Caco-2 (cell line): Measurements from ENCODE around the gene SIRT3. TPM values are rescaled to one million over a fixed set of nuclear protein-coding genes. Genes with fewer than 3 reads are reported as not detected.
"Not testable (repeated sequence)": the region's sequence is repeated elsewhere in the genome, so short reads cannot be mapped to it uniquely, and the experiment has no call there.

ENCODE experiments used
- BruUV-seq: library from RNA; stranded (reverse); fragments of 400-500 nt; replicated peaks from 2 replicates; lab custom pipeline; 2021; lab: Mats Ljungman, UMichigan
- CTCF ChIA-PET: fragments of 300-600 bp; sonication (Branson Sonifier 250); formaldehyde crosslinking; loops from one replicate; lab custom pipeline; 2022; ENCODE audit warnings: antibody characterized with exemption; lab: Charles Lee
- POLR2A ChIA-PET: fragments of 300-600 bp; sonication (Branson Sonifier 250); formaldehyde crosslinking; loops from one replicate; lab custom pipeline; 2022; ENCODE audit warnings: antibody characterized with exemption; lab: Charles Lee
- DNase-seq, 2 experiments: peaks; one replicate each; pipeline versions ENCODE4 v3.0.0 to v3.0.0-alpha.2; 2020 to 2022
- H3K27me3 ChIP-seq: replicated peaks from 2 replicates; pipeline ENCODE4 v1.6.0; 2011; ENCODE audit warnings: low read length; ENCODE audit not compliant: control insufficient read depth, insufficient read depth
- H3K36me3 ChIP-seq: 2 replicates; pipeline ENCODE4 v1.5.1; 2011; ENCODE audit warnings: low read length; ENCODE audit not compliant: control insufficient read depth, insufficient read depth
- H3K4me1 ChIP-seq: fragments of 250-450 bp; sonication (Bioruptor Pico); 2 replicates; pipeline ENCODE4 v1.5.1; 2020; ENCODE audit warnings: mild to moderate bottlenecking
- H3K4me3 ChIP-seq: 2 replicates; pipeline ENCODE4 v1.5.1; 2011; ENCODE audit warnings: low read depth, mild to moderate bottlenecking, control low read depth, low read length
- H3K9me3 ChIP-seq: fragments of 250-450 bp; sonication (Bioruptor Pico); 2 replicates; pipeline ENCODE4 v1.5.1; 2020; ENCODE audit warnings: mild to moderate bottlenecking, moderate library complexity
- H3K27ac Mint-ChIP-seq: one replicate; pipeline ENCODE4 v1.8.0; 2022; ENCODE audit warnings: mixed read lengths; ENCODE audit not compliant: unreplicated experiment
- H3K27me3 Mint-ChIP-seq: one replicate; pipeline ENCODE4 v1.8.0; 2022; ENCODE audit warnings: mixed read lengths; ENCODE audit not compliant: insufficient read depth, unreplicated experiment
- H3K36me3 Mint-ChIP-seq: one replicate; pipeline ENCODE4 v1.8.0; 2022; ENCODE audit warnings: mild to moderate bottlenecking, mixed read lengths; ENCODE audit not compliant: insufficient read depth, unreplicated experiment
- H3K4me1 Mint-ChIP-seq: one replicate; pipeline ENCODE4 v1.8.0; 2022; ENCODE audit warnings: low read depth, mixed read lengths; ENCODE audit not compliant: unreplicated experiment
- H3K4me3 Mint-ChIP-seq: one replicate; pipeline ENCODE4 v1.8.0; 2022; ENCODE audit warnings: mild to moderate bottlenecking, moderate library complexity, mixed read lengths; ENCODE audit not compliant: unreplicated experiment
- H3K9me3 Mint-ChIP-seq: one replicate; pipeline ENCODE4 v1.8.0; 2022; ENCODE audit warnings: mixed read lengths; ENCODE audit not compliant: unreplicated experiment
- CTCF ChIP-seq, 2 experiments: fragments of 200-600 bp in 1 of 2; IDR thresholded peaks; 1 replicate in 1 of 2; 2 replicates in 1 of 2; pipeline versions ENCODE4 v1.5.1 to v1.8.0; 2011 to 2022; ENCODE audit warnings: antibody characterized with exemption in 1 of 2, control low read depth in 1 of 2, inconsistent platforms in 1 of 2, low read depth in 1 of 2, low read length in 1 of 2, mild to moderate bottlenecking in 1 of 2, moderate library complexity in 1 of 2; ENCODE audit not compliant: insufficient read depth in 1 of 2, severe bottlenecking in 1 of 2, unreplicated experiment in 1 of 2
- intact Hi-C: fragments of 100-400 bp; cut with micrococcal nuclease; formaldehyde crosslinking; loops from one replicate; pipeline ENCODE4 v1.10.0; 2022; ENCODE audit not compliant: unreplicated experiment
- total RNA-seq: library from RNA; stranded (reverse); gene quantifications from 2 replicates; pipeline ENCODE4 v1.2.3, GENCODE V29; 2022

The SIRT3 gene
- total RNA-seq, 1 experiment from 2014 or later: 24.6 TPM

DNA sequence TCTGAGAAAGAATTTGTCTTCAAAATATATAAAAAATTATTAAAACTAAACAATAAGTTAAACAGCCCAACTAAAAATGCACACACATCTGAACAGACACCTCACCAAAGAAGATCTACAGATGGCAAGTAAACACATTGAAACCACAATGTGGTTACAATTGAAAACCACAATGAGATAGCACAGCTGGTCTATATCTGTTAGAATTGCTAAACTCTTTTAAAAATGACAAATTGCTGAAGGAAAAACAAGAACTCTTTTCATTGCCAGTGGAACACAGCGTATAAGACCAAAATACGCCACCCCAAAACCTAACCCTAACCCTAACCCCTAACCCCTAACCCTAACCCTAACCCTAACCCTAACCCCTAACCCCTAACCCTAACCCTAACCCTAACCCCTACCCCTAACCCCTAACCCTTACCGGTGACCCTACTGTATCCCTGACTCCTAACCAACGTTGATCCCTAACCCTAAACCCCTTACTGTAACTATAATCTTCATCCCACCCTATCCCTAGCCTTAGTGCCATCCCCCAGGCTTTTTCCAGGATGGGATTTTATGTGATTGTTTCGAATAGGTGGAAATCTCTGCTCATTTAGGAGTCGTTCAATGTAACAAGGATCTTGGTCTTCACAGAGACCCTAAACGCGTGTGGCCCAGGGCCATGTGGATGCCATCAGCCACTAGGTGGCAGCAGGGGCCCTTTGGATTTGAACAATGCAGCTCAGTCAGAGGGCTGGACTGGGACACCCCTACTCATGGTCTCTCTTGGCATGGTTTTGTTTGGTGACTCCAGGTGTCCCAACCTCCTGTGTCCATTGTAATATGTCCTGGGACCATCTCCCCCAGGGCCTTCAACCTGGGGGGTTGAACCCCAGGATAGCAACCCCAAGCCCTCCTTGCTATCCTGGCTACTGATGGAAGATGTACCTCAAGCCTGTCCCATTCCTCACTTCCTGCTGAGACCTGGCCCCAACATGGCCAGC lies 44.4 kb downstream of the SIRT3 start:
- CTCF ChIA-PET, H3K4me1 Mint-ChIP-seq, intact Hi-C loops, H3K4me3 ChIP-seq, H3K27me3 Mint-ChIP-seq, BruUV-seq, H3K4me1 ChIP-seq, H3K27ac Mint-ChIP-seq, H3K27me3 ChIP-seq, POLR2A ChIA-PET, H3K4me3 Mint-ChIP-seq, H3K36me3 ChIP-seq, H3K9me3 ChIP-seq, H3K9me3 Mint-ChIP-seq, H3K36me3 Mint-ChIP-seq: not testable (repeated sequence)
- TF ChIP-seq CTCF (IDR thresholded peaks at IDR 0.05; ENCODE audit: insufficient read depth in 1 of 2, low read depth in 1 of 2, low read length in 1 of 2, severe bottlenecking in 1 of 2, unreplicated experiment in 1 of 2): peak; percentile 29 to 32
- DNase-seq: peak; percentile 66 to 72

GRCh38 chr11:190546-190945 lies 45.6 kb downstream of the SIRT3 start:
- CTCF ChIA-PET, H3K27ac Mint-ChIP-seq: not testable (repeated sequence)

GRCh38 chr11:189843-190311 lies 46.3 kb downstream of the SIRT3 start:
- H3K27ac Mint-ChIP-seq, H3K36me3 ChIP-seq, POLR2A ChIA-PET, H3K4me3 Mint-ChIP-seq, DNase-seq, H3K4me1 Mint-ChIP-seq, H3K9me3 ChIP-seq, H3K9me3 Mint-ChIP-seq, H3K27me3 Mint-ChIP-seq, BruUV-seq, CTCF ChIA-PET, intact Hi-C loops, H3K4me3 ChIP-seq, H3K4me1 ChIP-seq, H3K27me3 ChIP-seq, H3K36me3 Mint-ChIP-seq: not testable (repeated sequence)

More at GRCh38 chr11:190546-190945, 45.6 kb downstream of the SIRT3 start:
- H3K36me3 Mint-ChIP-seq, H3K4me3 Mint-ChIP-seq, H3K9me3 ChIP-seq, H3K27me3 ChIP-seq, POLR2A ChIA-PET, H3K27me3 Mint-ChIP-seq, H3K36me3 ChIP-seq, H3K4me1 Mint-ChIP-seq, H3K9me3 Mint-ChIP-seq, H3K4me3 ChIP-seq, intact Hi-C loops, DNase-seq, H3K4me1 ChIP-seq, BruUV-seq: not testable (repeated sequence)

- H3K4me1 Mint-ChIP-seq, POLR2A ChIA-PET, H3K27me3 ChIP-seq, H3K9me3 Mint-ChIP-seq, DNase-seq, intact Hi-C loops, H3K4me1 ChIP-seq, H3K4me3 Mint-ChIP-seq, H3K36me3 Mint-ChIP-seq, BruUV-seq, H3K27me3 Mint-ChIP-seq, H3K4me3 ChIP-seq, H3K36me3 ChIP-seq, H3K9me3 ChIP-seq, CTCF ChIA-PET, H3K27ac Mint-ChIP-seq: not testable (repeated sequence)
These were observed 46.9 kb downstream of the SIRT3 start for GRCh38 chr11:189200-189783.

DNA sequence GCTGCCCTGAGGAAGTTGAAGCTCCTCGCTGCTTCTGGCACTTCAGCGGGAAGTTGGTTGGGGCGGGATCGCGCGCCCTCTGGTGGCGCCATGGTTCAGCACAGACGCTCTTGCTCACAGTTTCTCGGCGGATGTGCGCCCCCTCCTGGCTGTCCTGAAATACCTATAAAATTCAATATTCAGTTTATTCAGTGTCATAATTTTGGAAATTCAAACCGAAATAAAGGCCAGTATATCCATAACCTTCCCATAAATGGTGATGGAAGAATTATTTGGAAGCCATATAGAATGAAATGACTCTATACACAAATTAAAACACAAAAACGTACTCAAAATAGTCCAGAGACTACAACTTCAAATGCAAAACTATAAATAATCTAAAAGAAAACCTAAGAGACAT lies 55.9 kb downstream of the SIRT3 start:
- H3K27me3 Mint-ChIP-seq, POLR2A ChIA-PET, CTCF ChIA-PET: not testable (repeated sequence)

More for the DNA sequence above, 55.9 kb downstream of the SIRT3 start:
- BruUV-seq, H3K27me3 ChIP-seq, H3K4me1 Mint-ChIP-seq, H3K36me3 ChIP-seq, H3K4me1 ChIP-seq, H3K4me3 Mint-ChIP-seq, H3K9me3 ChIP-seq, H3K27ac Mint-ChIP-seq, DNase-seq, H3K4me3 ChIP-seq, H3K9me3 Mint-ChIP-seq, intact Hi-C loops, H3K36me3 Mint-ChIP-seq: not testable (repeated sequence)
